ENCODE results near the gene CLECL1. TPM values are rescaled to one million over a fixed set of nuclear protein-coding genes. Genes with fewer than 3 reads are reported as not detected.
A peak's percentile ranks its signal among the peaks of the same experiment; 100 is the strongest.

Gene CLECL1
- total RNA-seq, 2 experiments from 2014 or later: 73.3 to 114 TPM

DNA sequence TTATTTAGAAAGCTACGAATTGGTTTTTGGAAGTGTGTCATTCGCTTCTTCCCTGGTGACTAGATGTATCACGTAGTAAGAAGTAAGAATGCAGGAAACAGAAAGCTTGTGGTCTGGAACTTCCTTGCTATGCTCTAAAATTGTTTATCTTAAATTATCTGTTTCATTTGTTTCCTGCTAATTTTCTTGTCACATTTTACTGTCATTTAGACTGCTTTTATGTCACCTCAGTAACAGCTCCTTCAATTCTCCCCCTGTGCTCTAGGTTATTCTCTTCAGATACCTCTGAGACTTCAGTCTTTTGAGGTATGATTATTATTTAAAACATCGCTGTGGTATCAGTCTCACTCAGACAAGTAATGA is 28.5 kb upstream of the CLECL1 start:
- Histone ChIP-seq H3K9me3 (ENCODE audit: low read length) (peaks cover 6% of the 10 kb centered on the region; the same call in 1 of the 2 replicates), H3K27ac (ENCODE audit: low read depth, low read length, poor library complexity, severe bottlenecking) (peak overlapping the region; percentile 56), H3K79me2 (ENCODE audit: insufficient read depth, low read depth, low read length) (peaks cover 38% of the 10 kb centered on the region; the same call in 1 of the 2 replicates), H3K4me1 (ENCODE audit: insufficient read depth, low read length, poor library complexity, severe bottlenecking) (peaks cover 69% of the 10 kb centered on the region), H2AFZ (ENCODE audit: low read length) (peak overlapping the region; percentile 22; the same call in 1 of the 2 replicates), H4K20me1 (ENCODE audit: insufficient read depth, low read length) (no peaks in the 10 kb centered on the region), H3K4me2 (ENCODE audit: low read length) (peak overlapping the region; percentile 65), H3K36me3 (ENCODE audit: insufficient read depth, low read length) (peaks cover 4% of the 10 kb centered on the region), H3K9me2 (ENCODE audit: insufficient read depth, low read length) (no peaks in the 10 kb centered on the region), H3K4me3 (ENCODE audit: low read depth, low read length, poor library complexity, severe bottlenecking) (peak overlapping the region; percentile 67)
- TF ChIP-seq, protein P1, sequence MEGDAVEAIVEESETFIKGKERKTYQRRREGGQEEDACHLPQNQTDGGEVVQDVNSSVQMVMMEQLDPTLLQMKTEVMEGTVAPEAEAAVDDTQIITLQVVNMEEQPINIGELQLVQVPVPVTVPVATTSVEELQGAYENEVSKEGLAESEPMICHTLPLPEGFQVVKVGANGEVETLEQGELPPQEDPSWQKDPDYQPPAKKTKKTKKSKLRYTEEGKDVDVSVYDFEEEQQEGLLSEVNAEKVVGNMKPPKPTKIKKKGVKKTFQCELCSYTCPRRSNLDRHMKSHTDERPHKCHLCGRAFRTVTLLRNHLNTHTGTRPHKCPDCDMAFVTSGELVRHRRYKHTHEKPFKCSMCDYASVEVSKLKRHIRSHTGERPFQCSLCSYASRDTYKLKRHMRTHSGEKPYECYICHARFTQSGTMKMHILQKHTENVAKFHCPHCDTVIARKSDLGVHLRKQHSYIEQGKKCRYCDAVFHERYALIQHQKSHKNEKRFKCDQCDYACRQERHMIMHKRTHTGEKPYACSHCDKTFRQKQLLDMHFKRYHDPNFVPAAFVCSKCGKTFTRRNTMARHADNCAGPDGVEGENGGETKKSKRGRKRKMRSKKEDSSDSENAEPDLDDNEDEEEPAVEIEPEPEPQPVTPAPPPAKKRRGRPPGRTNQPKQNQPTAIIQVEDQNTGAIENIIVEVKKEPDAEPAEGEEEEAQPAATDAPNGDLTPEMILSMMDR (conservative IDR thresholded peaks at IDR 0.05; ENCODE audit: low read length): no peak
- no peak for TF ChIP-seq EZH2phosphoT487 (IDR thresholded peaks at IDR 0.05; ENCODE audit: borderline replicate concordance, low read depth, low read length)
- intact Hi-C loops (cut with micrococcal nuclease; ENCODE audit: unreplicated experiment): no loop called here
- BruUV-seq (replicated peaks): no TSS peak
- CTCF ChIA-PET (ENCODE audit: unreplicated experiment): interaction anchor here (1.7 to 1.9 kb wide), 2 partner anchors 19 to 36 kb away, joined by 3 to 4 read pairs; no protein-coding TSS in a partner anchor
- DNase-seq (ENCODE audit: low spot score): no peak
- POLR2A ChIA-PET: interaction anchor here (0.8 to 4.1 kb wide), 16 partner anchors 8 to 114 kb away, joined by 3 to 40 read pairs (median 6); partner anchors contain the start of gene CLECL1

- POLR2A ChIA-PET: interaction anchor here (0.5 to 4.1 kb wide), 28 partner anchors 9 to 159 kb away, joined by 3 to 40 read pairs (median 4); partner anchors contain the start of genes CLEC2B and CLECL1
- Histone ChIP-seq H4K20me1 (ENCODE audit: insufficient read depth, low read length) (no peaks in the 10 kb centered on the region), H3K79me2 (ENCODE audit: insufficient read depth, low read depth, low read length) (peaks cover 38% of the 10 kb centered on the region; the same call in 1 of the 2 replicates), H3K36me3 (ENCODE audit: insufficient read depth, low read length) (peaks cover 9% of the 10 kb centered on the region), H3K9me2 (ENCODE audit: insufficient read depth, low read length) (no peaks in the 10 kb centered on the region), H3K9me3 (ENCODE audit: low read length) (peaks cover 6% of the 10 kb centered on the region; the same call in 1 of the 2 replicates), H3K27ac (ENCODE audit: low read depth, low read length, poor library complexity, severe bottlenecking) (peak within 1 kb of the TSS; percentile 56), H2AFZ (ENCODE audit: low read length) (peak within 1 kb of the TSS; percentile 22; the same call in 1 of the 2 replicates), H3K4me2 (ENCODE audit: low read length) (peak within 1 kb of the TSS; percentile 65), H3K4me1 (ENCODE audit: insufficient read depth, low read length, poor library complexity, severe bottlenecking) (peaks cover 68% of the 10 kb centered on the region), H3K4me3 (ENCODE audit: low read depth, low read length, poor library complexity, severe bottlenecking) (peak within 1 kb of the TSS; percentile 67)
- intact Hi-C loops (cut with micrococcal nuclease; ENCODE audit: unreplicated experiment): no loop called here
- BruUV-seq (replicated peaks): no TSS peak
- CTCF ChIA-PET (ENCODE audit: unreplicated experiment): interaction anchor here (1.7 to 1.9 kb wide), 3 partner anchors 18 to 37 kb away, joined by 3 to 5 read pairs (median 4); no protein-coding TSS in a partner anchor
- DNase-seq (ENCODE audit: low spot score): peak; percentile 83
- TF ChIP-seq, protein P1 (conservative IDR thresholded peaks at IDR 0.05; ENCODE audit: low read length): no peak
- no peak for TF ChIP-seq EZH2phosphoT487 (IDR thresholded peaks at IDR 0.05; ENCODE audit: borderline replicate concordance, low read depth, low read length)
Observed at GRCh38 chr12:9760699-9761418, 28.0 kb upstream of the CLECL1 start, which contains the start of gene CD69. Gene CD69, minus strand, starts transcription at chr12:9760901. Its CDS starts 81 bp downstream, at chr12:9760820.
